ENCODE results near the gene ERCC3.

DNA sequence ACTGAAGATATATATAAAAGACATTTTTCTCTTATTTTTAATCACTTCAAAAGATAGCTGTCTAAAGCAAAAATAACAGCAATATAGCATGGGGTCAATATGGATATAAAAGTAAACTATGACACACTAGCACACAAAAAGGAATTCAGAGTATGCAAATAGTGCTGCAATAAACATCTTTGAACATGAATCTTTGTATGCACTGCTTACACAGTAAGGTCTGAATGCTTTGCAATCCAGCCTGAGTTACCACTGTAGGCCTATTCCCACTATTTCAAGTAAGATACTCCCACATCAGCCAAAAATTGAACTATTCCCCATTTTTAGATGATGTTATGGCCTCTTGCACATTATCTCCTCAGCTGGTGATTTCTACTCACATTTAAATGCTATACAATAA, 27.4 kb upstream of the ERCC3 start:
- no peak for TF ChIP-seq CTCF (IDR thresholded peaks at IDR 0.05)
- TF ChIP-seq POLR2A (IDR thresholded peaks at IDR 0.05): no peak
- TF ChIP-seq POLR2AphosphoS5 (IDR thresholded peaks at IDR 0.05): no peak

All from stomach (tissue), 4 donors.